ENCODE measurements around the gene KCNJ10.

DNA sequence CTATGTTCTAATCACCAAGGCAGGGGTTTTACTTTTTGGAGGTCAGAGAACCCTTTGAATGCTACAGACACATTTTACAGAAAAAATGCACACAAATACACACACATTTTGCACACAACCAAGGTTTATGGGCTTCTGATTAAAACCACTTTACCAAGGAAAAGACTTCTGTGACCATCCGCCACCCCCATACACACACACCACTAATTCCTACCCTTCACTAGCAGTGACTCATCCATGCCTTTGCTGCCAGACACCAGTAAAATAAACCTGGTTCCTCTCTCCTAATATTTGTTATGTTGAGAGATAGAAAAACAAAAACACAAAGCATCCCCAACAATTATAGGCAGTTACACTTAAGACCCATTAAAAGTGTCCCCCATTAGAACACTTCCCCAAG, 51.1 kb downstream of the KCNJ10 start:
- no peak for TF ChIP-seq MIER3 (CRISPR knock-in tag; IDR thresholded peaks at IDR 0.05; ENCODE audit: borderline replicate concordance)
- TF ChIP-seq, protein P1, sequence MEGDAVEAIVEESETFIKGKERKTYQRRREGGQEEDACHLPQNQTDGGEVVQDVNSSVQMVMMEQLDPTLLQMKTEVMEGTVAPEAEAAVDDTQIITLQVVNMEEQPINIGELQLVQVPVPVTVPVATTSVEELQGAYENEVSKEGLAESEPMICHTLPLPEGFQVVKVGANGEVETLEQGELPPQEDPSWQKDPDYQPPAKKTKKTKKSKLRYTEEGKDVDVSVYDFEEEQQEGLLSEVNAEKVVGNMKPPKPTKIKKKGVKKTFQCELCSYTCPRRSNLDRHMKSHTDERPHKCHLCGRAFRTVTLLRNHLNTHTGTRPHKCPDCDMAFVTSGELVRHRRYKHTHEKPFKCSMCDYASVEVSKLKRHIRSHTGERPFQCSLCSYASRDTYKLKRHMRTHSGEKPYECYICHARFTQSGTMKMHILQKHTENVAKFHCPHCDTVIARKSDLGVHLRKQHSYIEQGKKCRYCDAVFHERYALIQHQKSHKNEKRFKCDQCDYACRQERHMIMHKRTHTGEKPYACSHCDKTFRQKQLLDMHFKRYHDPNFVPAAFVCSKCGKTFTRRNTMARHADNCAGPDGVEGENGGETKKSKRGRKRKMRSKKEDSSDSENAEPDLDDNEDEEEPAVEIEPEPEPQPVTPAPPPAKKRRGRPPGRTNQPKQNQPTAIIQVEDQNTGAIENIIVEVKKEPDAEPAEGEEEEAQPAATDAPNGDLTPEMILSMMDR (CRISPR knock-in tag; IDR thresholded peaks at IDR 0.05), result no peak
- no peak for TF ChIP-seq BHLHE40 (IDR thresholded peaks at IDR 0.05; ENCODE audit: low read length)
- no peak for TF ChIP-seq ZNF501 (CRISPR knock-in tag; IDR thresholded peaks at IDR 0.05)
- TF ChIP-seq, protein P2, sequence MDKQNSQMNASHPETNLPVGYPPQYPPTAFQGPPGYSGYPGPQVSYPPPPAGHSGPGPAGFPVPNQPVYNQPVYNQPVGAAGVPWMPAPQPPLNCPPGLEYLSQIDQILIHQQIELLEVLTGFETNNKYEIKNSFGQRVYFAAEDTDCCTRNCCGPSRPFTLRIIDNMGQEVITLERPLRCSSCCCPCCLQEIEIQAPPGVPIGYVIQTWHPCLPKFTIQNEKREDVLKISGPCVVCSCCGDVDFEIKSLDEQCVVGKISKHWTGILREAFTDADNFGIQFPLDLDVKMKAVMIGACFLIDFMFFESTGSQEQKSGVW (CRISPR knock-in tag; IDR thresholded peaks at IDR 0.05; ENCODE audit: borderline replicate concordance), result no peak
- no peak for TF ChIP-seq GABPB1 (CRISPR knock-in tag; IDR thresholded peaks at IDR 0.05)
- TF ChIP-seq ZKSCAN5 (CRISPR knock-in tag; IDR thresholded peaks at IDR 0.05), result no peak
- TF ChIP-seq, protein P3, sequence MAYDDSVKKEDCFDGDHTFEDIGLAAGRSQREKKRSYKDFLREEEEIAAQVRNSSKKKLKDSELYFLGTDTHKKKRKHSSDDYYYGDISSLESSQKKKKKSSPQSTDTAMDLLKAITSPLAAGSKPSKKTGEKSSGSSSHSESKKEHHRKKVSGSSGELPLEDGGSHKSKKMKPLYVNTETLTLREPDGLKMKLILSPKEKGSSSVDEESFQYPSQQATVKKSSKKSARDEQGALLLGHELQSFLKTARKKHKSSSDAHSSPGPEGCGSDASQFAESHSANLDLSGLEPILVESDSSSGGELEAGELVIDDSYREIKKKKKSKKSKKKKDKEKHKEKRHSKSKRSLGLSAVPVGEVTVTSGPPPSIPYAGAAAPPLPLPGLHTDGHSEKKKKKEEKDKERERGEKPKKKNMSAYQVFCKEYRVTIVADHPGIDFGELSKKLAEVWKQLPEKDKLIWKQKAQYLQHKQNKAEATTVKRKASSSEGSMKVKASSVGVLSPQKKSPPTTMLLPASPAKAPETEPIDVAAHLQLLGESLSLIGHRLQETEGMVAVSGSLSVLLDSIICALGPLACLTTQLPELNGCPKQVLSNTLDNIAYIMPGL (CRISPR knock-in tag; IDR thresholded peaks at IDR 0.05; ENCODE audit: borderline replicate concordance in 1 of 2, low read depth in 1 of 2), result no peak
- no peak for TF ChIP-seq ASH2L (IDR thresholded peaks at IDR 0.05; ENCODE audit: insufficient read length, low read depth, low read length)
- TF ChIP-seq SMAD3 (CRISPR knock-in tag; IDR thresholded peaks at IDR 0.05), result no peak

Data from HepG2 (cell line).